ENCODE data around the gene GRHL1. TPM values are rescaled to one million over a fixed set of nuclear protein-coding genes. Genes with fewer than 3 reads are reported as not detected.

Gene GRHL1
- total and polyA plus RNA-seq, 2 of the 8 experiments (the other 6 are each of a cell fraction or from before 2014, with no cell fraction given): 1.3 to 3.6 TPM

- no peak for TF ChIP-seq KDM1A (IDR thresholded peaks at IDR 0.05; ENCODE audit: borderline replicate concordance, low read length)
- no peak for TF ChIP-seq SIN3A (conservative IDR thresholded peaks at IDR 0.05 in 1 of 2, IDR thresholded peaks at IDR 0.05 in 1 of 2; ENCODE audit: low read depth in 1 of 2, low read length in 2 of 2)
- no peak for TF ChIP-seq JUN (IDR thresholded peaks at IDR 0.05; ENCODE audit: low read depth, low read length)
- TF ChIP-seq MAFK (IDR thresholded peaks at IDR 0.05; ENCODE audit: low read depth, low read length): no peak
- no peak for TF ChIP-seq HDAC2 (IDR thresholded peaks at IDR 0.05; ENCODE audit: borderline replicate concordance in 1 of 2, low read depth in 2 of 2, low read length in 2 of 2)
- TF ChIP-seq RAD21 (IDR thresholded peaks at IDR 0.05 in 1 of 2, conservative IDR thresholded peaks at IDR 0.05 in 1 of 2; ENCODE audit: low read depth in 2 of 2, low read length in 2 of 2): no peak
Measured at GRCh38 chr2:10016001-10016801, 64.7 kb downstream of the GRHL1 start (continued).

Data from H1 (cell line).